GM21737 (cell line): Measurements from ENCODE around the gene CA10.

Experiments
- ATAC-seq: cut with Tn5 transposase; IDR thresholded peaks from one replicate; pipeline ENCODE4 v1.9.1; 2021; ENCODE audit warnings: mild to moderate bottlenecking, moderate library complexity; ENCODE audit not compliant: unreplicated experiment

Gene CA10

DNA sequence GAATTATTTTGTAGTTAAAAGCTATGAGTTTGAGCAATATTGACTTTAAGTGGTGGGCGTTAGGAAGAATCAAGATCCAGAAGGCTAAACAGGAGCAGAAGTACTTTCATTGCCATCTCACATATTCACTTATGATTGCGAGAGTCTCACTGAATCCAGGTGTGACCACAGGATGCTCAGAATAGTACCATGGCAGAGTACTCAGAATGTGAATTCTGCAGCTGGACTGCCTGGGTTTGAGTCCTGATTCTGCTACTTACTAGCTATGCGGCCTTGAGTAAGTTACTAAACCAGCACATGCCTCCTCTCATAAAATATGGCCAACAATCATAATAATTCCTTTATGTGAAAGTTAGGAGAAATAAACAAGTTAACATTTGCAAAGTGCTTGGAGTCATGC, 109.5 kb downstream of the CA10 start:
- no peak for ATAC-seq

DNA sequence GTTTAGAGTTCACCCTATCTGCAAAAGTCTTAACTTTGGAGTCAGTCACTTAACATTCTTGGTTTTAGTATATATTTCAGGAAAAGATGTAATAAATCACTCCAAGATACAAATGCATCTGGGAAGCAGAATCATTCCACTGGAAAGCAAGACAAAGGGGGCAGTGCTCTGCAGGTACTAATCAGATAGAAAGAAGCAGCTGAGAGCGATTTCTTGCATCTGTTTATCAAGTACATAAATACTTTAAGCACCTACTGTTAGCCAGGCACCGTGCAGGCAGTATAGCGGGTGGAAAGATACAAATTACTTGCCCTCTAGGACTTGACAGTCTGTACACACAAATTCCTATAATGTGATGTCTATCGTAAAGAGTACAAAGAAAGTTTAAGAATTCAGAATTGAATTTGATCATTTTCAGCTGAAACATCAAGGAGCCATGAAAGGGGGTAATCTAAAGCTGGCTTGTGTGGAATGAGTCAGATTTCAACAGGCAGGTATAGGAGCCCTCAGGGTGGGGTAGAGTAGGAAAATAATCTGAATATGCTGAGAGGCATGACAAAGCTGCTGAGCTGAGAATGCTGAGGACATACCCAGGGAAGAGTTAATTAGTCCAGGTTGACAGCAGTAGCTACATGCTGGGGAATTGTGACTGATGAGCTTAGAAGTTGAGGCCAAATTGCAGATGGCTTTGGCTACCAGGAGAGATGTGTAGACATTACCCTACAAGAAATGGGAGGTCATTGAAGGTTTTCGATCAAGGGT, 110.2 kb downstream of the CA10 start:
- ATAC-seq: no peak

DNA sequence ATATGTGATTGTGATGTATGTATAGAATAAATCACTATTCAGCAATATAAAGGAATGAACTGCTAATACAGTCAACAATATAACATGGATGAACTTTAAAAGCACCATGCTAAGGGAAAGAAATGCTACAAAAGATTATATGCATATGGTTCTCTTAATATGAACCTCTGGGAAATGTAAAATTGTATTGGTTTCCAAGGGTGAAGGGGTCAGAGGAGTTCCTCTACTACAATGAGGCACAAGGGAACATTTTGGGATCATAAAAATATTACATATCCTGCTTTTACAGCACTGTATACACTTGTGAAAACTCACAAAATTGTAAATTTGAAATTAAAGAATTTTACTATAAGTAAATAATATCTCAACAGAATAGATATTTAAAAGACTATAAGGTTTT, 111.4 kb downstream of the CA10 start:
- no peak for ATAC-seq

DNA sequence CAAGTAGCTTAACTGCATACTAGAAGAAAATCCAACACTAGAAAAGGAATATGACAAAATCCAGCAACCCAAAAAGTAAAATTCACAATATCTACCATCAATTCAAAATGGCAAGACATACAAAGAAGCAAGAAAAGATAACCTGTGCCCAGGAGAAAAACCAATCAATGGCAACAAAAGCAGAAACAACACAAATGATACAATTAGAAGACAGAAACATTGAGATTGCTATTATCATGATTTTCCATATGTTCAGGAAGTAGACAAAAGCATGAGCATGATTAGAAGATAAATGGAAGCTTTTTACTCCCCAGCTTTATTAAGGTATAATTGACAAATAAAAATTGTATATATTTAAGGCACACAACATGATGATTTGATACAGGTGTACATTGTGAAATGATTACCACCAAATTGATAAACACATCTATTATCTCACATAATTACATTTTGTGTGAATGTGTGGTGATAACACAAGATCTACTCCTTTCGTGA, 117.3 kb downstream of the CA10 start:
- no peak for ATAC-seq

DNA sequence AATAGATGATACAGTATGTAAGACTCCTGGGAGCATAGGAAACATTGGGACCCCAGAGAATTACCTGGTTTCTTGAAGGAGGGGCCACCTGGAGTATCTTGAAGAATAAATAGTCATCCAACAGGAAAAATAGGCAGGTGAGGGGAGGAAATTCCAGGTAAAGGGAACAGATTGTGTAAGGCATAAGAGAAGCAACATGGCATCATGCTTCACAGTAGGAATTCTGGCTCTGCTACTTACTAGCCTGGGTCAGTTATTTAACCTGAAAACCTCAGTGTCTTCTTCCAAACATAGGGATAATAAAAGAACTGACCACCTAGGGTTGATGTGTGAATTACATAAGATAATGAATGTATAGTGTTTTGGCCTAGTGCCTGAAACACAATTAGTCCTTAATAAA, 122.1 kb downstream of the CA10 start:
- no peak for ATAC-seq

DNA sequence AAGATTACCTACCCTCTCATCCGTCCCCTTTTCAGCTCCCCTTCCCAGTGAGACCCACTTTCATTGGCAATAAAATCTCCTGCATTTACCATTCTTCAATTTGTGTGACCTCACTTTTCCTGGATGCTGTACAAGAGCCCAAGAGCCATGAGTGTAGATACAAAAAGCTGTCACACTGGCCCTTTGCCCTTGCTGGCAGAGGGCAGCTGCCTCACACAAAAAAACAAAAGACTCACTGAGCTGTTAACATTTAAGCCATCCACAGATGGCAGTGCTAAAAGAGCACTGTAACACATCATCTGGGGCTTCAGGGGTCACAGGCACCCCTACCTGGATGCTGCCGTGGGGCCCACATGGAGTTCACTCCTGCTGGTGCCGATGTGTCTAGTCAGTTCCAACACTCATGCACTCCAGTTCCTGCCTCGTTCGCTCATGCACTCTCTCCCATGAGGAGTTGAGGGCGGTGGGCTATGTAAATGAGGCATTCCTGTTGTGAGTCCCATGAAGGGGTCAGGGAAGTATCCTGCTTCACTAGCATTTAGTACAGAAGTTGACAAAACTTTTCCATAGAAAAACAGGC, 123.1 kb downstream of the CA10 start:
- no peak for ATAC-seq

DNA sequence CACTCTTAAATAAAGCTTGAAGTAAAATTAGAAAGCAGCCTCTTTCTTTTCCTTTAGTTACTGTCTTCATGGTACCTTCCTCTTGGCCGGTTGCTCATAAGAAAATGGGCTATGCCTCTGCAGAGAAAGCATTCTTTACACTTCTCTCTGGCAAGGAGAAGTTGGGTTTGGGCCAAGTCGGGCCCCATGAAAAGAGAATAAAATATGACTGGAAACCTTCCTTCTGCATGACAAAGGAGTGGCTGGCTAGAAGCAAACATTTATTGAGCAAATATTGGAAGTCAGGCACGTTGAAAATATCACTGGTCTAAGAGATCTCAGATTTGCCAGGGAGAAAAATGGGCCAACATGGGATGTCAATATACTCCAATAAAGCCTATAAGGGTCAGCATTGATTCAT, 126.1 kb downstream of the CA10 start:
- ATAC-seq: no peak

DNA sequence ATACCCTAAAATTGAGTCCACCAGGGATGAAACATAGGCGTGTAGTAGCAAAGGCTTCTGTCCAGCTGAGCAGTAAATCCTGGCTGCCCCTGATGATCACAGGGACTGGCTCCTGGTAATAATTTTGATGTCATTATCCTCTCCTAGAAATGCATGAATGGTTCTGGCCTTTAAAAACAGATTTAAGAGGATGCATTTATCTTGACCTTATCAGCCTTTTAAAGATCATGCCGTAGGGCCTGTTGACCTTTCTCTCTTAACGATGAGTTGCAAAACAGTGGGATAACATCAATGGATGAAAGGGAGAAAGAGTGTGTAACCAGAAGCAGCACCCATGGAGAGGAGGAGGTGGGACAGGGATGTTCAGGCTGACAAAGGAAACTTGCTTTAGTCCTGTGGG, 128.5 kb downstream of the CA10 start:
- no peak for ATAC-seq

DNA sequence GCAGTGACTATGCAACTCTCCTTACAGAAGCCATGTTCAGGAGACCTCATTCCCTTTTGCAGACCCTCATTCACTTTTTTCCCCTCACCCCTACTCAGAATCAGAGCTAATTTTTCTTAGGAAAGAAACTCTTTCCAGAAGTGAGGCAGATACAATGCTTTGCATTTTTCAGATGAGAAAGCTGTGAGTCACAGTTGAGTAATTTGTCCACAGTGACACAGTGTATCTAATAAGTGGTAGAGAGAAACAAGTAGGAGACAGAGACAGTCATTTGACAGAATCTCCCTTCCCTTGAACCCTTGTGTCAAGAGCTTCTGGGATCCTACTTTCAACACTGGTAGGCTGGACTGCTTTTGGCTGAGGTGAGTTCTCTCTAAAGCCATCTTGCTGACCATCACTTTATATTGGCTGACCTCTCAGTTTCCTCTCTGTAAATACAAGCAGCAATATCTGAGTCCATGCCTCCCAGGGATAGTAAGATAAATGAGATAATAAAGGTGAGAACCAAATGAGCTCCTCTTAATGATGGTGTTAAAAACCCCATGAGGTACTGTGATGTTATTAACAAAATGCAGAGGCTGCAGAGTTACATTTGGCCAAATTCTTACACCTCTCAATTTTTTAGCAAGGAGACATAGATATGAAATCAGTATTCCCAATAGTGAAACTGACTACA, 130.8 kb downstream of the CA10 start:
- no peak for ATAC-seq

DNA sequence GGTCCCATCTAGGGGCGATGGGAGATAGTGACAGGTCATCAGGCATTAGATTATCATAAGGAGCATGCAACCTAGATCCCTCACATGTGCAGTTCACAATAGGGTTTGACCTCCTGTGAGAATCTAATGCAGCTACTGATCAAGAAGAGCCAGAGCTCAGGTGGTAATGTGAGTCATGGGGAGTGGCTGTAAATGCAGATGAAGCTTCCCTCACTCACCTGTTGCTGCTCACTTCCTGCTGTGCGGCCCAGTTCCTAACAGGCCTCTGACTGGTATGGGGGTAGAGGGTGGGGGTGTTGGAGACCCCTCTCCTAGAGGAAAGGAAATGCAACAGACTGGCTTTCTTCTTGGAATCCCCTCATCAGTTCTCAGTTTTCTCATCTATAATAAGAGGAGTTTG, 131.4 kb downstream of the CA10 start:
- ATAC-seq: no peak

DNA sequence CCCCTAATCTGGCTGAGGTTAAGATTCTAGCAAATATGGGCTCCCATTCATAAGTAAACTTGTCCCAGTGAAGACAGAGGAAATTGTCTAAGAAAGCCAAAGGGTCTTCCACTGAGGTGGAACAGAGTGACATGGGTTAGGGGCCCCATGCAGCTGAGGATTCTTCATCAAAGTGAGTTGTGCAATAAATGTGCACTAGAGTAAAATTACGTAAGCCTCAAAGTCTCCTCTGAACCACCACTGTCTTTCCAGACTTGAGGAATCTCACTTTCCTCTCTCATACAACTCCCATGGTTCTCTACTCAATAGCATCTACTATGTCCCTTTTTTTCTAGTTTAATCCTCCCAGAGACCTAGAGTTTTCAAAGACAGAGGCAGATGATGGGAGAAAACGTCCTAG, 132.4 kb downstream of the CA10 start:
- no peak for ATAC-seq

DNA sequence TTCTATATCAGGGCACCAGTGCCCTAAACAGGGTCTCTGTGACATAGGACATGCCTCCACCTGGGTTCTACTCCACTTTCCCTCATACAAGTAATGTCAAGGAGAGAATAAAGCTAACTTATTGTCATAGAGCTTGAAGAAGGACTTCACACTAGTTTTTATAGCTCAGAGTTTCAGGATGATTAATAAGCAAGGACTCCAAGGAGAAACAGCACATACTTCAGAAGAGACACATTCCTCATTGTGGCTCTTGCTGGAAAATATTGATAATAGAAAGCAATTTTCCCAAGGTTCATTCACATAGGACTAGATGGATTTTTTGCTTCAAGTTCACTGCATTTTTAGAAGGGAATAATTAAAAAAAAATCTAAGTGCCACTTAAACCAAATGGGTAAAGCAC, 133.3 kb downstream of the CA10 start:
- no peak for ATAC-seq

DNA sequence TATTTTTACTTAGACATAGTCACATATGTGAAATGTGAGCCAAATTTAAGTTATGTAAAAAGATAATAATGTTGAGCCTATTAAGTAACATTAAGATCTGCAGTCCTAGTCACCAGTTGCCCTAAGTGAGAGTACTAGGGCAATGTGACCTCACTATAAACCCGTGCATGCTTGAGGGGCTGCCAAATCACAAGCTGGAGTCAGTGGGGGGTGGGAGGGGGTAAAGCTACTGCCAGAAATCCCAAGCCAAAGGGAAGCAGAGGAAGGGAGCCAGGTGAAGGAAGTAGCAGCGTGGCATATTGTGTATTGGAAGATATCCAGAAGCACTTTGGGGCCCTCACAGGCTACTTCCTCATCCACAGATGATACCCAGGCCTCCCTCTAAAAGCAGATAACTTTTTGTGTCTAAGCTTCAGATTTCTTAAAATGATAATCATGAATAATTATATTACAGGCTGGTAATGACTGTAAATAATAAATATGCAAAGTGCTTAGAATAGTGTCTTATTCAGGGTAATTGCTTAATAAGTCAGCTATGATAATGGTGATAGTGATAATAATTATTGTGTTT, 134.1 kb downstream of the CA10 start:
- no peak for ATAC-seq

DNA sequence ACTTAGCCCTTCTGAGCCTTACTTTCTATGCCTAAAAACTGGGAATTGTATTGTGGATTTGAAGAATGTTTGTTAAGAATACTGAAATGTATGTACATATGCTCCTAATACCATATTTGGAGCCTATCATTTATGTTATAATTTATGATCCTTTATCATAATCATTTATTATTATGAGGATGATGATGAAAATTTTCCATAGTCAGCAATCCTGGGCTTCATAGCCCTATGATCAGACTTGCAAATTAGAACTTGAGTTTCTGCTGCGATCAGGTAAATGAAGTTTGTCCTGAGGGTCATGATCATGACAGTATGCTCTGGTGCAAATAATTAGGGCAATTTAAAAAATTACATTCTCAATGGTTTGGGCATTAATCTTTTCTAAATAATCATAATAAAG, 147.4 kb downstream of the CA10 start:
- ATAC-seq: no peak

DNA sequence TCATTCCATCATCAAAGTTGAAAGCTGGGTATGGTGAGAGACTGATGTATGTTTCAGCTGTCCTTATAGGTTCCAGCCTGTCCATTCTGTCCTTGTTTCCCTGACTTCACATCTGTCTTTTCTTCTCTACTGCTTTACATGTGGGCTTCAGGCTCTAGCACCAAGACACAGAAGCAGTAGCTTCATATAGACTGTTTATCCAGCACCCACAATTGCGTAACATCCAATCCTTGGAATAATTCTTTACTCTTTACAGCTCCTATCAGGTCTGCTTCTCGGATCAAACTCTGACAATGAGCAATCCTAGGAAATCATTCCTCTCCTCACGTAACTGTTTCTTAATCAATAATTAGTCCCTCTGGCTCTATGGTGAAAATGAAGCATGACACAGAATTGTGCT, 158.9 kb downstream of the CA10 start:
- no peak for ATAC-seq

DNA sequence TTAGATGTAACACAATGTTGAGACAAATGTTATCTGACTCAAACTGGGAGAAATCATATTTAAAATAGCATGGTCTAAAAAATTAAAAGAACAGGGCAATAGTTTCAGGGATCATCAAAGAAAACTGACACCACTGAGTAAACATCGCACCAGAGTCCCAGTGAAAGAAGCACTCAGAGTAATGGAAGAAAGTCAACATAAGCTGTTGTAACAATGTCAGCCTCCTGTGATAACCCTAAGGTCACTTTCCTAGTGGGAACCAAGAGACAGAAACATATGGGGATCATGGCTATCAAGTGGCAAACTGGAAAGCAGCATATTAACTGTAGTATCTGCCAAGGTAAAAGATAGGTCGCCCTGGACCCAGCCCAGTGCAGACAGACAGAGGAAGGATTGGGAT, 160.8 kb downstream of the CA10 start:
- ATAC-seq: no peak

DNA sequence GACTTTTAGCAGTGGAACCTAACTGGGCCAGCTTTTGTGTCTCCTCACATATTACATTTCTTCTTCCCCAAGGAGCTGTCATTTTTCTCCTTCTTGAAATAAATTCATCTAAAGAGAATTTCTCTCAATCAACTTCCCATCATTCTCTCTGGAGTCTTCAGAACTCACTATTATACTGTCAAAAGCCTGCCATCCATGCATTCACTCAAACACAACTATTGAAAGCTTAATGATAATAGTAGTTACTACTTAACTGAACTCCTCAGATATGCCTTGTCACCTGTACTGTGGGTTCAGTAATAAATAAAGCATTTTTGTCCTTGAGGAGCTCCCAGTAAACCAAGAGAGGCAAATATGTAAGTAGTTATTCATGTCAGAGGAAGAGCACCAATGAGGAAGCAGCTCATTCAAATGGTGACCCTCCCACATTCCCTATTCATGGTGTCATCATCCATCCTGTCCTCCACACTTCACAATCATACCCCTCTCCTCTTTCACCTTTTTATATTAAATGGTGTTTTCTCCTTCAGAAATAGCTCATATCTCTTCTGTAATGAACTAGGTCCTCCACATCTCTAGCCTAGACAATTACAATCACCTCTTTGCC, 162.6 kb downstream of the CA10 start:
- ATAC-seq: no peak

DNA sequence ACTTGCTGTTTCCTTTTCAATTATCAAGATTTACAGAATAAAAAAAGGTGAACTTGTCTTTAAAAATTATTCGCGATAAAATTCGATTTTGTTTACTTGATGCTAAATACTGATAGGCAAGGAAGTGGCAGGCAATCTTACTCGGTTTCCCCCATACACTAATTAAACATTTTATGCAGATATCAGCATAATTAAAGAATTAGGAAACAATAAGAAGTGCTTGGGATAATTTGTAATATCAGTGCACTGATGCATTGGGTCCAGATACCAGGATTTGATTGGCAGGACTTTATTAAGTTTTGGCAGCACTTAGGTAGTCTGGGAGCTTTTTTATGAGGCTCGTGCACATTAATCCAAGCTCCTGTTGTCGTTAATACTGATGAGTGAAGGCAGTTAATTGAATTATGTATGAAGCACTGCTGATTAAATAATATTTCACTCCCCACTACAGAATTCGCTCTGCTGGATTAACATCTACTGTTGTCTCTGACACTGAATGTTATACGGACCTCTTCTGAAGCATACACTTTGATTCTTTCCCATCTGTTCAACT, 165.6 kb downstream of the CA10 start:
- no peak for ATAC-seq

DNA sequence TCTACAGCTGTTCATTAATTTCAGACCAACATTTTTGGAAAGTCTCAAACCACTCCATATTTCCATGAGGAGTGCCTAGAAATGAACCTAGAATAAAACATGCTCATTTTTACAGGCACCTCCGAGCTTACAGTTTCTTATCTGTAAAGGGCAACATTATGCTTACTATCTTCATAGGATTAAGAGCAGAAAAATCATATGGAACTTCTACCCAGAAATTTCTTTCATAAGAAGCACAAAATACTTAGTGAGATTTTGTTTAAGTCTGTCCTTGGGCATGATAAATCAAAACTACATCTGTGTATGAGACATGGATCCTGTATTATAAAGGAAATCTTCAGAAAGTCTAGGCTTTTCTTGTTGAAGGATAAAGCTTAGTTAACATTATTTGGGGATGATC, 187.4 kb downstream of the CA10 start:
- no peak for ATAC-seq

DNA sequence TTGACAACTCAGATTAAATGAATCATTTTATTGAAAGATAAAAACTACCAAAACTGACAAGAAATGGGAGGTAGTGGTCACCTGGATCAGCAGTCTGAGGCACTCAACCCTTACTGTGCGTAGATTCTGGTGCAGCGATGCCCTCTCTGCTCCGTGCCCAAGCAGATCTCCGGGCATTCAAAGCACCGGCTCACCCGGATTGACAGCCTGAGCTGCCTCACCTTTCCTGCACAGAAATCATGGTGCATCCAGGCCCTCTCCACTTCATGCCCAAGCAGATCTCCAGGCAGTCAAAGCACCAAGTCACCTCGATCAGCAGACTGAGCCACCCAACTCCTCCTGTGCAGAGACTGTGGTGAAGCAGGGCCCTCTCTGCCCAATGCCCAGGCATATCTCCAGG, 196.8 kb downstream of the CA10 start:
- no peak for ATAC-seq

DNA sequence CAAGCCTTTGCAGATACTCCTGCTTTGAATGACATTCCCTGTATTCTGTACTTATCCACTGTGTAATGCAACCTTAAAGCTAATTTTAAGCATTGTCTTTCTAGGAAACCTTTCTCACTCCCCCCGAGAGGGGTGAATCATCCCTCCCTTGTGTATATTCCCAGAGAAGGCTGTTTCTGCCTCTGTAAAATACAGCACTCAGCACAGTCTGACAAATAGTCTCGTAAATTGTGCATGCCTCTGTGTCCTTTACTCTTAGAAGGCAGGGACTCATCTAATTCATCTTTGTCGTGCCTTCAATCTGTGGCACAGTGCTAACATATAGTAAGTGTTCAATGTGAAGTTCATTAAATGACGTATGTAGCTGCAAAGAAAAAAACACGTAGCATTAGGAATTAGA, 200.7 kb downstream of the CA10 start:
- ATAC-seq: no peak
